Stimulated activated CD4-positive, alpha-beta T cell treated with anti-CD3 and anti-CD28 coated beads, TNF-alpha, amount 100 ng/mL, for 48 hours (primary cell): ENCODE results near the gene IFT81.
"Not testable (repeated sequence)": the region's sequence is repeated elsewhere in the genome, so short reads cannot be mapped to it uniquely, and the experiment has no call there.

Experiments used
- DNase-seq, 3 donors: peaks; one replicate each; pipeline ENCODE4 v3.0.0-alpha.2; 2020; ENCODE audit warnings: low read depth in 3 of 3

Gene IFT81

DNA sequence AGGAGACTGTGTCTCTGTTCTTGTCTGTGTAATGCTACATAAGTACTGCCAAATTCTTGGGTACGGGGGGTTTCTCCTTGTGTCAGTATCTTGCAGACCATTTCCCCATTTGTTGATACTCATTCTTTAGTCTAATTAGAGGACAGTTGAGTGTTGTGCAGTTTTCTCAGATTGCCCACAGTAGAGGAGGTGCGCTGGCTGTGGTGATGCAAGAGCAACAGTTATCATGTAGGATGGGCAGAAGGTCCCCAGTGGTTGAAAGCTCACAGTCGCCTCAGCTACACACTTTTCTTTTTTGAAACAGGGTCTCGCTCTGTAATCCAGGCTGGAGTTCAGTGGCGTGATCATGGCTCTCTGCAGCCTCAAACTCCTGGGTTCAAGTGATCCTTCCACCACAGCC lies 119.1 kb downstream of the IFT81 start:
- no peak for DNase-seq

DNA sequence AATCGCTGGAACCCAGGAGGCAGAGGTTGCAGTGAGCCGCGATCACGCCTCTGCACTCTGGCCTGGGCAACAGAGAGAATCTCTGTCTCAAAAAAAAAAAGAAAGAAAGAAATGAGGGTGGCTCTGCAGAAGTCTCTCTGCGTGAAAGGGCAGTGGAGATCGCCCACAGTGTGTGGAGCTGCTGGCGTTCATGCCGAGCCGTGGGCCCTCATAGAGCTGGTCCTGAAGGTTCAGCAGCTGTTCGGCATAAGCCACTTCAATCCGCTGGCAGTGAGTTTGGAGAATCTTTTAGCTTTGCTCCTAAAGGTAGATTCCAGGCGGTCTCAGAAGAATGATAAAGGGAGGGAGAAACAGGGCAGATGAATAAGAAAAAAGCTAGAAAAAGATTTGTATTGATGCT lies 120.2 kb downstream of the IFT81 start:
- DNase-seq = no peak

DNA sequence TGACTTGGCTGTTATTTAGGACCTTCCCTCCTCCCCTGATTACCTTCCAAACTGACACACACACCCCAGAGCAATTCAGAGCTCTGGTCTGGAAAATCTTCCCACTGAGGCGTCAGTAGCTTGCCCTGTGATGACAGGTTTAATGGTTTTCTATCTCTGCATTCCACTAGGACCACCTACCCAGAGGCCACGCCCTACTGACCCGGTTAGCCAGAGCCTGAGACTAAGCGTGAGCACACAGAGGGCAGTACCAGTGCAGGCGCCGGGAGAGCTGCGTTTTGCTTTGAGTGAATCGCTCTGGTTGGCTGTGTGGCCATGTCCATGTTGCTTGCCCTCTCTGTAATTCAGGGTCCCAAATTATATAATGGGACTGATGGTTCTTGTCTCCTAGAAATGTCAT lies 120.7 kb downstream of the IFT81 start:
- DNase-seq = no peak

DNA sequence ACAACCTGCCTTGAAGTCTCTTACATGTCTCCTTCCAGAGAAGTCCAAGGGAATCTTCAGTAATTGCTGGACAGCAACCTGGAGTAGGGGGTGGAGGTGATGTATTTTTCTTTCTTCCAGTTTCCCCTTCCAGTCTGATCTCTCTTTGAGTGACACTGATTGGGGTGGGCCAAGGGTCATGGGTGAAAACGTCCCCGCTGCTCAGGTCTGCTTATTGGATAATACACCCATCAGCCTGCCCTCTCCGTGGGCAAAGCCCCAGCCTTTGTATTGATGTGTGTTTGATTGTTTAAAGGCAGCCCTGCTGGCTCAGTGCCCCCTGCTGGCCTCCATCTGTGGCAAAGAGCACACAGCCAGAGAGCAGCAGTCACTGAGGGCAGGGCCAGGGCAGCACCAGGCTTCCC lies 121.2 kb downstream of the IFT81 start:
- peak; percentile 8 to 20 (median 13) for DNase-seq

DNA sequence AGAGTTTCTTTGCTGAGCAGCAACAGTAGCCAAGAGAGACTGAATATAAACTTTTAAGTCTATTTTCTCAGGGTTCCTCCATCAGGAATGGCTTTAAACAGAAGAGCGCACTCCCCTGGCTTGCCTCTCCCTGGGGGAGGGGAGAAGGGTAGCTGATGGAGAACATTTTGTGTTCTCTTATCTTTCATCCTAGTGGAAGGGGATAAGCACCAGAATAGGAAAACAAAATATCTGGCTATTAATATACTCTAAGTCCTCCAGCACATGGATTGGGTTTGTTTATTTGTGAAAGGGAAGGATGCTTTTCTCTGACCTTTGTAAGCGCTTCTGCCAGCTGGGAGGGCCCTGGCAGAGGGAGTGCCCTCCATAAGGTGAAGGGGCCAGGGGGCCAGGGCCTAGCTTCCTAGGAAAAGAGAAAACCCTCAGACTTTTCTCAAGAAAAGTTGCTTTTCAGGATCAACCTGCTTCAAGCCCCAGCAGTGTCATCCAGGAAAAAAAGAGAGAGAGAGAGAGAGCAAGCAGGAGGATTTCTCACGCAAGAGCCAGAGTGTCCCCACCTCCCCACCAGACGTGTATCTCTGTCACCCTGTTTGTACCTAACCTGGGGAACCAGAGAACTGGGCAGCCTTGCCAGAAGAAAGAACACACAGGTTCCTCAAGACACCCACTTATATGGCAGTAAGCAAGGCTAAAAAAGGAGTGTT lies 122.6 kb downstream of the IFT81 start:
- no peak for DNase-seq

DNA sequence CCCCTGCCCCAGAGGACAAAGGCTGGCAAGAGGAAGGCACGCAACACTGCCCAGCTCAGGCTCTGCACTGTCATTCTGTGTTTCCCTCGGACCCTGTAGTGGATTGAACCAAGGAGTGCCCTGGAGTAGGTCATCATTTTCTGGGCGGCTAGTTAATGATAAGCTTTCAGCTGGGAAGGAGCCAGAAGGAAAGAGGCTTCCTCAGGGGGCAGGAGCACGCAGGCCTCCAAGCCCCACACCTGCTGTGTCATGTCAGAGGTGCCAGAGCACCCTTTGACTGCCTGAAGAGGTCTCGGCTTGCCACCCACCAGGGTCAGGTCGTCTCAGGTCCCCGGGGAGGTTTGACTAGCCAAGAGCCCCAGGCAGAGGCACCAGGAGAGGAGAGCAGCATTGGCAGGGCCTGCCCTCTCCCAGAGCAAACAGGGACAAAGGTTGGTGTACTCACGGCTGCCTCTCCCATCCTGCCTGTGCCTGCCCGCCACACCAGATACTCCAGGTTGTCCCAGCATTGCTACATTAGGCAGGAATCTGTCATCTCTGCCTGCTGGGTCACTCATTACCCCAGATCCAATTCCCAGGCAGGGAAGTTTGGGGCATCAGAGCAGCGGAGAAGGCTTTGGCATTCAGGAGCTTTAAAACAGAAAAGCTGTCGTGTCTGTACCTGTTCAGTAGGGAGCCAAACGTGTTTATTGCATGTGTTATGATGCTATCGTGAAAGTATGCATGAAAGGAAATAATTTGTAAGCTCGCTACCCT lies 123.4 kb downstream of the IFT81 start:
- DNase-seq = no peak

DNA sequence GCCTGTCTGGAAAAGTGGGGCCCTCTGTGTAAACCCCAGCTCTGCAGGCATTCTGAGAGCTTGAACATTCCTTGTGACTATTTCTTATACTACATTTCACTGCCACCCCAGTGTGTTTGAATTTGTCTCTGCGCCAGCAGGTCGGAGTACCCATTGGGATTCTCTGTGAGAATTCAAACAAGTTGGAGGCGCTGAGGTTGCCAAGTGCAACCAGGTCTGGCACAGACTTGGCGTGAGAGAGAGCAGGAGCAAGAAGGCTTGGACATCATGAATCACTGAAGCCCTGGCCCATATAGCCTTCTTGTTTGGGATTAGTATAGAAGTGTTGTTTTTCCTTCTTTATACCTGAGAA lies 123.9 kb downstream of the IFT81 start:
- no peak for DNase-seq

DNA sequence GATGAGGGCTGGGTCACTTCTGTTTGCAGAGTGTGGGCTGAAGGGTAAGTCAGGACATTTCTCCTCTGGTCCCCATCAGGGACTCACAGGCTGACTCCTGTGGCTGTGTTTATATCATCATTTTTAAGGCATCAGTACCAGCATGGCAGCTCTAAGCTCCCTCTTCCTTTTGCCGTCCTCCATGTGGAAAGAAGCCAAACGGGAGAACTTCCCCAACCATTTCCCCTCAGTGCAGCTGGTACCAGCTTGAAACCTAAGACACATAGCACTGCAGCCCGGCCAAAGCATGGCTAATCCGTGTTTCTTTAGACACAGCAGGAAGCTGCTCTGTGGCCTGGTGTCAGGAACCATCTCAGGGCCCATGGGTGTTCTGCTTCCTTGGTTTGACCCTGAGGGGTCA lies 124.9 kb downstream of the IFT81 start:
- DNase-seq = no peak

DNA sequence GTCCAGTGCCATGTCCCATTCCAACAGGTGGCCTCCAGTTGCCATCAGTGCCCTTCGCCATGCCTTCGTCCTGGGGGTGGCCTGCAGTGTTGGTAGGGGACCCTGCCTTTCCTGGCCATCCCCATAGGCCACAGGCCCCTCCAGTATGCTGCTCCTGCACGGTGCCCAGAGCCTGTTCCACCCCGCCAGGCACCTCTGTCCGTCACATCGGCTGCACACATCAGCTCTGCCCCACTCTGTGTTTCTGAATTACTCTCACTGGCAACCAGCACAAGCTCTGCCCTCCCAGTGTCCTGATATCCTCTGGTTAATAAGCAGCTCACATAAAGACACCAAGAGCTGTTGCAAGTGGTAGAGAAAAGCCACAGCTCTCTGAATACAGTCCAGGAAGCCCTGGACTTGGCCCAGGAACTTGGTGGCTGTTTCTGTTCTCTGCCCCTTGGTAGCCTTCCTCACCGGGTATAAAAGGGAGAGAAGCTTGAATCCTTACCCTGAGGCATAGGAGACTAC lies 125.6 kb downstream of the IFT81 start:
- no peak for DNase-seq

DNA sequence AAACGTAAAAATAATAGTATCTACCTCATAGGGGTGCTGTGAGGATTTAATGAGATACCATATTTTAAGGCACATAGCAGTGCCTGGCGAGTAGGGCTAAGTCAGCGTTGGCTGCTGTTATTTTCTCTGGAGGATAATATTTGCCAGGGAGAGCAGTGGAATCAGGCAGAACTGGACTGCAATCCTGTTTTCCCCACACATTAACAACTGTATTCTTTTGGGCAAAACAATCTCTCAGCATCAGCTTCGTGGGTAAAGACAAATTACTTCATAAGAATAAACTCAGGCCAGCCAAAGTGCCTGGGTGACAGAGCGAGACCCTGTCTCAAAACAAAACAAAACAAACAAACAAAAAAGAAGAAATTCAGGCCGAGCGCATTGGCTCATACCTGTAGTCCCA lies 127.2 kb downstream of the IFT81 start:
- DNase-seq = no peak

DNA sequence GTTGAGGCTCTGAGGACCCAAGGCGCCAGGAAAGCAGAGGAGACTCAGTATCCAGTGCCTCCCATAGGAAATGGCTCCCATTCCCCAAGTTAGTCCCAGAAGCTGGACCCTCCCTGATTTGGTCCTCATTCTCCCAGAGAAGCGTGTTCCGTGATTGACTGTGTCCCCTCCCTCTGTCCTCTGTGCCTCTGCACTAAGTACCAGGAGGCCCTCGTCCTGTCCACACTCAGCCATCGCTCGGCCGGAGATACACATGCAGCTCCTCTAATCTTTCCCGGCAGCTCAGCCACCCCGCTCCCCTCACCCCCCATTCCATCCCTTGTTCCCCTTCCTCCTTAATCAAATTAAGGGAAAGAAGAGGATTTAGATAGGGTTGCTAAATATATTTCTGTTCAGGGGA lies 128.6 kb downstream of the IFT81 start:
- DNase-seq = no peak

DNA sequence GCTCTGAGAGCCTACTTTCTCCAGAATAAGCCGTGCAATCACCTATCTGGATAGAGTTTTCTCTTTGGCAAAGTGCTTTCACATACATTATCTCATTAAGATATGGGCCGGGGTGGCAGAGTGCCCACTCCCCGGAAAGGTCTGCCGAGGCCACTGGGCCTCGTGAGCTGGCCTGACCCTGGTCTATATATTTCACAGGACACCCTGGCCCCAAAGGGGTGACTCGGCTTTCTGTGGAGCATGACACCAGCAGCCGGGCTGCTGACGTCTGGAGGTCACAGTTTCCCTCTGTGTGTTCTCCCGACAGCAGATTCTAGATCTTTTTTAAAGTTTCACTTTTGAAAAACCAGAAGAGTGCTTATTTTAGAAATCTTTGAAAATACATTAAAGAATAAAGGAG lies 129.0 kb downstream of the IFT81 start:
- DNase-seq = no peak

DNA sequence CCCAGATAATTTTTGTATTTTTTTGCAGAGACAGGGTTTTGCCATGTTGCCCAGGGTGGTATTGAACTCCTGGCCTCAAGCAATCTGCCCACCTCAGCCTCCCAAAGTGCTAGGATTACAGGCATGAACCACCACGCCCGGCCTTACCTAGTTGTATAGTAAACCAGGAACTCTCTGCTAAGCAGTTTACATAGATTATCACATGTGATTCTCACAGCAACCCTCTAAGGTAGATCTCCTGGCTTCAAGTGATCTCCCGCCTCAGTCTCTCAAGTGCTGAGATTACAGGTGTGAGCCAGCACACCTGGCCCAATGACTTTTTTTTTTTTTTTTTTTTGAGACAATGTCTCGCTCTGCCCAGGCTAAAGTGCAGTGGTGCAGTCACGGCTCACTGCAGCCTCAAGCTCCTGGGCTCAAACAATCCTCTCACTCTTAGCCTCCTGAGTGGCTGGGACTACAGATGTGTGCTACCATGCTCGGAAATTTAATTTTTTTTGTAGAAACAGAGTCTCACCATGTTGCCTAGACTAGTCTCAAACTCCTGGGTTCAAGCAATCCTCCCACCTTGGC lies 130.9 kb downstream of the IFT81 start:
- DNase-seq = no peak

DNA sequence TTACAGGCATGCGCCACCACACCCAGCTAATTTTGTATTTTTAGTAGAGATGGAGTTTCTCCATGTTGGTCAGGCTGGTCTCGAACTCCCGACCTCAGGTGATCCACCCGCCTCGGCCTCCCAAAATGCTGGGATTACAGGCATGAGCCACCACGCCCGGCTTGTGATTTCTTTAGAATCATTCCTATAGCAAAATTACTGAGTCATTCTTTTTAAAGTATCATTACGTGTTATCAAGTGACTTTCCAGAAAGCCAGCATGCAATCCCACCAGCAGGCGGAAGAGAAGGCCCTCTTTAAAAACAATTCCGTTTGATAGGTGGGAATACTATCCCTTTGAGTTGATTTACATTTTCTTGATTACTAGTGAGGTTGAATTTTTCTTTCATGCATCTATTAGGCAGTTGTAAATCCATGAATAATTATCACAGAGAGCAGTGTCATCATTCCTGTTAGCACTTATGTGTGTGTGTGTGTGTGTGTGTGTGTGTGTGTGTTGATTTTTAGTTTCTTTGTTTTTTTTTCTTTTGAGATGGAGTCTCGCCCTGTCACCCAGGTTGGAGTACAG lies 131.8 kb downstream of the IFT81 start:
- DNase-seq = not testable (repeated sequence)

DNA sequence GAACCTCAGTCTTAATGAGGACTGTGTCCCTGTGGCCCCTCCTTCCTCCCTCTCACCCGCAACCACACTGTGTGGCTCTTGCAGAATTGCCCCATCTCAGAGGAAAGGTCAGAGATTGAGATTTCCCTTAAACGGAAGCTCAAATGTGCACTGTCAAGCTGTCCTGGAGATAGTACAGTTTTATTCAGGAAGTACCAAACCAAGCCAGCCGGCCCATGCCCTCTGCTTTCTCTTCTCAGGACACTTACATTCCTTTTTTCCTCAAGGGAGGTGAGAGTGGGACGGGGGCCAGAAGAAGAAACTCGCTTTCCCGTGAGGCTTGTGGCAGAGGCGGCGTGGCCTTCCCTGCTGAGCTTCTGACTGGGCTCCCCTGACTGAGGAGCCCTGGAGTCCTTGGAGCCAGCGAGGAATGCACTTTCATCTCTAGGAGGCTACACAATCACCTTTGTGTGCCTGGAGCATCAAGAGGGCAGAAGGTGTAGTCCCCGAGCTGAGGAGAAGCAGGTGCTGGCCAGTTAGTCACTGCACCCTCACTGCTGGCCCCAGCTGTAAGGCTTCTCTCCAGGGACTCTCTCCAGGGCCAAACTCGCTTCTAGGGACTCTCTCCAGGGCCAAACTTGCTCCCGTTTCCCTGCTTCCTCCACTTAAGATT lies 132.7 kb downstream of the IFT81 start:
- no peak for DNase-seq

DNA sequence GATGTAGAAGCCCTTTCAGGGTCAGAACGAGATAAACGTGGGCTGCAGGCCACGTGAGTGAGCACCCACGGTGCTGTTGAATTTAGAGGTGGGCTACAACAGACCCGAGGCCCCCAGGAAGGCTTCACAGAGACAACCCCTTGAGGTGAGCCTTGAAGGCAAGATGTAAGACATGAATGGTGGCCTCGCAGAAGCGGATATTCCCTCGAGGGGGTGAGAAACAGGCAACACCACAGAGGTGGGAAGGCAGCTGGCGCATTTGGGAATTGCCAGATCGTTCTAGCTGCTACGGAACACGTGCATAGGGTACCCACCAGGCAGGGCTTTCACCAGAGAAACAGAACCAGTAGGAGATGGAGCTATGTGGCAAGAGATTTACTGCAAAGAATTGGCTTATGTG lies 134.3 kb downstream of the IFT81 start:
- DNase-seq = no peak

DNA sequence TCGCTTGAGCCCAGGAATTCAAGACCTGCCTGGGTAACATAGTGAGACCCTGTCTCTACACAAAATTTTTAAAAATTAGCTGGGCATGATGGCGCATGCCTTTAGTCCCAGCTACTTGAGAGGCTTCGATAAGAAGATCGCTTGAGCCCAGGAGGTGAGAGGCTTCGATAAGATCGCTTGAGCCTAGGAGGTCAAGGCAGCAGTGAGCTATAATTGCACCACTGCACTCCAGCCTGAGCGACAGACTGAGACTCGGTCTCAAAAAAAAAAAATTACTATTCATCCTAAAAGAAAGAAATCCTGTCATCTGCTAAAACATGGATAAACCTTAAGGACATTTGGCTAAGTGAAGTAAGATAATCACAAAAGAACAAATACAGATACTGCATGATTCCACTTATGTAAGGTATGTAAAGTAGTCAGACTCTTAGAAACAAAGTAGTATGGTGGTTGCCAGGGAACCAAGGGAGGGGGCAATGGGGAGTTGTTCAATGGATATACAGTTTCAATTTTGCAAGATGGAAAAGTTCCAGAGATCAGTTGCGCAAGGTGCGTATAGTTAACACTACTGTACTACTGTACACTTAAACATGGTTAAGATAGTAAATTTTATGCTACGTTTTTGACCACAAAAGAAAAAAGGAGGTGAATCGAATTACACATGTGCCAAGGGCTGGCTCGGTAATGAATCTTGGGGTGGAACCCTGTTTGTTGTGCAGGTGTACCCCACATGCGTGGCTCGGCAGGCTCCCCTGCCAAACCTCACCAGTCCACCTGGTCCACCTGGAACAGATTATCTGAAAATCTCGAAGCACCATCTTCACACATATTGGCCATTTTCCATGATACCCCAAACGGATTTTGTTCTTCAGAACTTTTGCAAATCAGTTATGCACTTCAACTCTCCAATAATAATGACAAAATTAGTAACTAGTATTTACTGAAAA lies 138.6 kb downstream of the IFT81 start:
- no peak for DNase-seq

DNA sequence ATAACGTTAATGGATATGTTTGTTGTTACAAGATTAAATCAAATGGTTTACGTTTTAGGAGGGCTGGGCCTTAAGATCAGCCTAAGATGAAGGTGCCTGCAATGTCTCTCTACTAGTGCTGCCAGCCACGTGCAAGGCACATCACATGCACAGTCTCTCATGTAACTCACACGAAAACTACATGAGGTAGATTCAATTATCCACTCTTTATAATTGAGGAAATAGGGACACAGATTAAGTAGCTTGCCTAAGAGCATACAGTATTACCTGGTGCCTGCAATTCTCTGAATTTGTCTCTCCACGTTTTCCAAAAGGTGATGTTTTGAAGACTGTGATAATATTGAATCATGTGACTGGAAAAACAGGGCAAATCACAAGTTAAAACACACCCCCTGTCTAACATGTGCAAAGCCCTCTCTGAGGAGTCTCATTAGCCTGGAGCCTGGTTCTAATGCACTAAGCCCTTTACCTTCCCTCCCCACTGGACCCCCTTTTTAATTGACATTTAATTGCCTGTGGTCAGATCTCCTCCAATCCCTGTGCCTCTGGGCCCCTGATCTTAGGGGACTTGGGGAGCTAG lies 142.3 kb downstream of the IFT81 start:
- no peak for DNase-seq

DNA sequence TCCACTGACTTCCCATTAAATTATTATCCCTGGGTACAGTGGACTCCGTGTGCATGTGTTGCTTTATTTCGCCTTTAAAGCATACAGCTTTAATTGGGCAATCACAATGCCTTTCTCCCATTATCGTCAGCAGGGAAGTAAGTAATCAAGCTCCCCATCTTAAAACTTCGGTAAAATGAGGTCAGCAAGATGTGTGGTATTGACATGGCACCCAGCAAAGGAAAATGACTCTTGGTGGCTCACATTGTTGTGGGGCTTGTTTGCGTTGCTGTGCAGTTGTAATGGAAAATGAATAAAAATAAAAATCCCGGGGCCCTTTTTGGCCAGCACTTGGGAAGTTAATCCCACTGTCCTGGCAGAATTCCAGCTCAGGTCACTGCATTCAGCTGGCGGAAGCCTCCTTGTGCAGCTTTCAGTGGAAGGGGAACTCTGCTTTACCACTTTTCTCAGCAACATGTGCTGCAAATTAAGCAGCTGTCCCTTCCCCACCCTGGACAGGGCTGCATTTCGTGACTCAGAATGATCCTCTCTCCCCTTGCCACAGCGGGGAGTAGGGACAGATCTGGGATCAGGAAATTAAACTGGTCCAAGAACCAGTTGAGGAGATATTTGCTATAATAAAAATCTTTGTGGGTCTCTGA lies 142.9 kb downstream of the IFT81 start:
- no peak for DNase-seq
